Stomach (tissue), 4 donors: ENCODE data around the gene PLEKHG4B.

Experiments used
- EP300 ChIP-seq: sonication (generic); formaldehyde crosslinking; IDR thresholded peaks from one replicate; pipeline ENCODE4 v1.6.1; 2017; ENCODE audit warnings: antibody characterized with exemption
- POLR2A ChIP-seq, 4 donors: fragments of 450-650 bp; IDR thresholded peaks; one replicate each; pipeline ENCODE4 v1.6.1; 2016; ENCODE audit warnings: antibody characterized with exemption in 4 of 4, control low read depth in 2 of 4, mild to moderate bottlenecking in 1 of 4, moderate library complexity in 1 of 4
- POLR2AphosphoS5 ChIP-seq, 3 donors: sonication (generic); formaldehyde crosslinking; IDR thresholded peaks; one replicate each; pipeline ENCODE4 v1.6.1; 2016; ENCODE audit warnings: antibody characterized with exemption in 3 of 3
- TF ChIP-seq, protein P1 (sequence below), 7 experiments: fragments of 450-650 bp in 4 of 7; fragments of 200-600 bp in 3 of 7; sonication (generic) in 3 of 7; IDR thresholded peaks; one replicate each; pipeline ENCODE4 v1.5.1; 2016 to 2019; ENCODE audit warnings: antibody characterized with exemption in 7 of 7, control low read depth in 2 of 7, mild to moderate bottlenecking in 1 of 7

GRCh38 chr5:137741-138140 lies 45.8 kb downstream of the PLEKHG4B start:
- TF ChIP-seq, protein P1, sequence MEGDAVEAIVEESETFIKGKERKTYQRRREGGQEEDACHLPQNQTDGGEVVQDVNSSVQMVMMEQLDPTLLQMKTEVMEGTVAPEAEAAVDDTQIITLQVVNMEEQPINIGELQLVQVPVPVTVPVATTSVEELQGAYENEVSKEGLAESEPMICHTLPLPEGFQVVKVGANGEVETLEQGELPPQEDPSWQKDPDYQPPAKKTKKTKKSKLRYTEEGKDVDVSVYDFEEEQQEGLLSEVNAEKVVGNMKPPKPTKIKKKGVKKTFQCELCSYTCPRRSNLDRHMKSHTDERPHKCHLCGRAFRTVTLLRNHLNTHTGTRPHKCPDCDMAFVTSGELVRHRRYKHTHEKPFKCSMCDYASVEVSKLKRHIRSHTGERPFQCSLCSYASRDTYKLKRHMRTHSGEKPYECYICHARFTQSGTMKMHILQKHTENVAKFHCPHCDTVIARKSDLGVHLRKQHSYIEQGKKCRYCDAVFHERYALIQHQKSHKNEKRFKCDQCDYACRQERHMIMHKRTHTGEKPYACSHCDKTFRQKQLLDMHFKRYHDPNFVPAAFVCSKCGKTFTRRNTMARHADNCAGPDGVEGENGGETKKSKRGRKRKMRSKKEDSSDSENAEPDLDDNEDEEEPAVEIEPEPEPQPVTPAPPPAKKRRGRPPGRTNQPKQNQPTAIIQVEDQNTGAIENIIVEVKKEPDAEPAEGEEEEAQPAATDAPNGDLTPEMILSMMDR (IDR thresholded peaks at IDR 0.05): no peak
- TF ChIP-seq POLR2A (IDR thresholded peaks at IDR 0.05) (no peak), POLR2AphosphoS5 (IDR thresholded peaks at IDR 0.05) (no peak), EP300 (no peak)
